T-helper 1 cell treated with Interleukin-12 subunit alpha and Interleukin-12 subunit beta and Interleukin-4 antibody, amounts not matched to agents 30 μg/mL and 1 μg/mL, for 36 hours (primary cell): ENCODE data around the gene ASAP2.
"Not testable (repeated sequence)": the region's sequence is repeated elsewhere in the genome, so short reads cannot be mapped to it uniquely, and the experiment has no call there.

Source experiments
- H3K27ac Mint-ChIP-seq: one replicate; pipeline ENCODE4 v1.8.0; 2021; ENCODE audit warnings: mild to moderate bottlenecking, mixed read lengths
- H3K27me3 Mint-ChIP-seq: one replicate; pipeline ENCODE4 v1.8.0; 2021; ENCODE audit warnings: low read depth, mixed read lengths
- H3K36me3 Mint-ChIP-seq: one replicate; pipeline ENCODE4 v1.8.0; 2021; ENCODE audit warnings: low read depth, mixed read lengths
- H3K4me1 Mint-ChIP-seq: one replicate; pipeline ENCODE4 v1.8.0; 2021; ENCODE audit warnings: low read depth, mixed read lengths
- H3K4me3 Mint-ChIP-seq: one replicate; pipeline ENCODE4 v1.8.0; 2021; ENCODE audit warnings: mild to moderate bottlenecking, moderate library complexity, mixed read lengths
- H3K9me3 Mint-ChIP-seq: one replicate; pipeline ENCODE4 v1.8.0; 2021; ENCODE audit warnings: mixed read lengths

The ASAP2 gene

GRCh38 chr2:9212661-9213411 is 6.2 kb downstream of the ASAP2 start:
- H3K4me3 Mint-ChIP-seq, result no peak overlapping the region
- H3K4me1 Mint-ChIP-seq, result peaks cover 3% of the 10 kb centered on the region
- peaks cover 44% of the 10 kb centered on the region for H3K27me3 Mint-ChIP-seq
- no peak overlapping the region for H3K27ac Mint-ChIP-seq
- no peaks in the 10 kb centered on the region for H3K9me3 Mint-ChIP-seq
- no peaks in the 10 kb centered on the region for H3K36me3 Mint-ChIP-seq

DNA sequence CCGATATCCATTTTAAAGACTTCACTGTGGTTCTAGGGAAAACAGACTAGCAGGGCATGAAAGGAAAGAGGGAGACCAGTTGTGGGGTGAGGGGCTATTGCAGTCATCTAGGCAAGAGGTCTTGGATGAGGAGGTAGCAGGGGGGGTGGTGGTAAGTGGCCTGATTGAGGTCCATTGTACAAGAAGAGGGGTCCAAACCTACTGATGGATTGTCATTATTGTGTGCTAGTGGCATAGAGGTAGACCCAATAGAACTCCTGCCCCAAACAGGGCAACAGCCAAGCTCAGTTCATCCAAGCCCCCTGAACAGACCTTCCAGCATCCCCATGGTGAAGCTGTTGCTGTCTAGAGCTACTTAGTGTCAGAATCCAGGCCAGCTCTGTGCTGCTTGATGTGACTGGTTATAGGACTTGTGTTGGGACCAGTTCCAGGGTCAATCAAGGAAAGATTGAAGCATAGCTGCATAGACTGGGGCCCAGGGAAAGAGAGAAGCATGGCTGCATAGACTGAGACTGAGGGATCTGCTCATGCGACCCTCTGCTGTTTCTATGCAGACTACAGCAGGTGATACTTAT is 7.0 kb downstream of the ASAP2 start:
- Mint-ChIP-seq H3K4me1 (no peaks in the 10 kb centered on the region), H3K36me3 (no peaks in the 10 kb centered on the region), H3K27ac (no peak overlapping the region)

GRCh38 chr2:9214873-9215272 is 8.3 kb downstream of the ASAP2 start:
- no peaks in the 10 kb centered on the region for H3K9me3 Mint-ChIP-seq
- no peak overlapping the region for H3K4me3 Mint-ChIP-seq
- no peak overlapping the region for H3K27ac Mint-ChIP-seq
- H3K27me3 Mint-ChIP-seq, result peaks cover 28% of the 10 kb centered on the region
- H3K4me1 Mint-ChIP-seq, result no peaks in the 10 kb centered on the region
- no peaks in the 10 kb centered on the region for H3K36me3 Mint-ChIP-seq

More for the DNA sequence above, 7.0 kb downstream of the ASAP2 start:
- Mint-ChIP-seq H3K9me3 (no peaks in the 10 kb centered on the region), H3K27me3 (peaks cover 36% of the 10 kb centered on the region), H3K4me3 (no peak overlapping the region)

DNA sequence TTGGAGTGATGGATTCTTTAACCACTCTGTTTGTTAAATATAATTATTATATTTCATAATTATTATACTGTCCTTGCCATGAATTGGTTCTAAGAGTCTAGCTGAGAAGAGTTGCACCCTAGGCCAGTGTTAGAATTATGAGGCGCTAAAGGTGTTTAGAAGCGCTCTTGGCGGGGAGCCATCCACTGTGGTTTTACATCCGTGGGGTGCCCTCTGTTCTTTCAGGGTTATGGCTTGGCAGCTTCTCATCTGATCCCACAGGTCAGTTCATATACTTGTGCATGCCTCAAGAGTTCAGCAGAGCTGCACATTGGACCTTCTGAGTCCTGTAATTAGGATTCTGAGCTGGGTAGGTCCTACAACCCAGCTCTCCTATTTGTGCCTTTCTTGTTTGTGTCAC is 9.1 kb downstream of the ASAP2 start:
- Mint-ChIP-seq H3K4me1 (no peaks in the 10 kb centered on the region), H3K27ac (no peak overlapping the region), H3K36me3 (no peaks in the 10 kb centered on the region), H3K9me3 (no peaks in the 10 kb centered on the region), H3K4me3 (no peak overlapping the region), H3K27me3 (peaks cover 27% of the 10 kb centered on the region)

DNA sequence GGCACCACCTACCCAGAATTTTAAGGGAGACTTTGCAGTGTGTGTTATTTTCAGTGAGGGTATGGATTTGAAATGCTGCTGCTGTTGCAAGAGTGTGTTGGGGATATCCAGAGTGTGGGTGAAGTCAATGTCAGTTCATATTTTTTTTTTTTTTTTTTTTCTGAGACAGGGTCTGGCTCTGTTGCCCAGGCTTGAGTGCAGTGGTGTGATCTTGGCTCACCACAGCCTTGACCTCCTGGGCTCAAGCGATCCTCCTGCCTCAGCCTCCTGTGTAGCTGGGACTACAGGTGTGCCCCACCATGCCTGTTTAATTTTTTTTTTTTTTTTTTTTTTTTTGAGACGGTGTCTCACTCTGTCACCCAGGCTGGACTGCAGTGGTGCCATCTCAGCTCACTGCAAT is 9.5 kb downstream of the ASAP2 start:
- not testable (repeated sequence) for H3K4me3 Mint-ChIP-seq, H3K4me1 Mint-ChIP-seq, H3K27ac Mint-ChIP-seq, H3K9me3 Mint-ChIP-seq, H3K36me3 Mint-ChIP-seq
- H3K27me3 Mint-ChIP-seq, result peaks cover 31% of the 10 kb centered on the region

DNA sequence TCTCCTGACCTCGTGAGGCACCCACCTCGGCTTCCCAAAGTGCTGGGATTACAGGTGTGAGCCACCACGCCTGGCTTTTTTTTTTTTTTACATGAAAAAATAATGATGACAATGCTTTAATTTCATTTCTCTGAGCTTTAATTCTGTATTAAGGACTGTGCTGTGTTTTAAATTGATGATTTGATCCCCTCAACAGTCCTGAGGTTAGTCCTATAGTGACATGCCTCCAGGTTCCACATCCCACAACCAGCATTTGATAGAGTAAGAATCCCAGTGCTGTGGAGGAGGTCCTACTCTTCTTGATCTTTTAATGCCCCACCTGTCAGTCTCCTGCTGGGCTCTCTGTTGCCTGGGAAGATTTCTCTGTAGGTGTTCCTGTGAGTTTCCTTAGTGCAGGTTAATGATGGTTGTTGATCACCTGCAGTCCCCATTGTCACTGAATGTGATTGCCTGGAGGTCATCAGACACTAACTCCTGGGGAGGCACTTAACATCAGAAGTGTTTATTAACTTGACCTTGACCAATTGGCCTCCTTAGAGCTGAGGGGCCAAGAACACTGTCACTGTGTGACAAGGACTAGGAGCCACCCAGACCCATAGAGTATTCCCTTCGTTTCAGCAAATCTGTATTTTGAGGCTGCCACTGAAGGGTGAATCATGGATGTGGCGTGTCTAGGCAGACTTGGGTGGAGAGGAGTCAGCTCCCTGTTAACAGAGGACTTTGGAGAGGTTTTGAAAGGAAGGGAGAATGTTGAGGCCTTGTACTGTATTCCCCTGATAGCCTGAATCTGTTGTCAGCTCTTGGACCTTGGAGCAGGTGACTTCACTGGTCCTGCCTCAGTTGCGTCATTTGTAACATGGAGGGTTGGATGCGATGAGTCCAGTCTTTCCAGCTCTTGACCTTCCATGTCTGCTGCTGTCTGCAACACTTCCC is 11.5 kb downstream of the ASAP2 start:
- no peaks in the 10 kb centered on the region for H3K36me3 Mint-ChIP-seq
- no peaks in the 10 kb centered on the region for H3K4me1 Mint-ChIP-seq
- H3K4me3 Mint-ChIP-seq, result no peak overlapping the region
- no peak overlapping the region for H3K27ac Mint-ChIP-seq
- peaks cover 22% of the 10 kb centered on the region for H3K27me3 Mint-ChIP-seq
- H3K9me3 Mint-ChIP-seq, result no peaks in the 10 kb centered on the region

- Mint-ChIP-seq H3K9me3 (no peaks in the 10 kb centered on the region), H3K36me3 (no peaks in the 10 kb centered on the region), H3K27ac (no peak overlapping the region), H3K27me3 (peaks cover 18% of the 10 kb centered on the region), H3K4me1 (no peaks in the 10 kb centered on the region), H3K4me3 (no peak overlapping the region)
These were observed 12.4 kb downstream of the ASAP2 start for GRCh38 chr2:9219027-9219445.

GRCh38 chr2:9220201-9220600 is 13.6 kb downstream of the ASAP2 start:
- Mint-ChIP-seq H3K4me1 (no peaks in the 10 kb centered on the region), H3K27ac (no peak overlapping the region), H3K9me3 (no peaks in the 10 kb centered on the region), H3K27me3 (peaks cover 18% of the 10 kb centered on the region), H3K36me3 (no peaks in the 10 kb centered on the region), H3K4me3 (no peak overlapping the region)

DNA sequence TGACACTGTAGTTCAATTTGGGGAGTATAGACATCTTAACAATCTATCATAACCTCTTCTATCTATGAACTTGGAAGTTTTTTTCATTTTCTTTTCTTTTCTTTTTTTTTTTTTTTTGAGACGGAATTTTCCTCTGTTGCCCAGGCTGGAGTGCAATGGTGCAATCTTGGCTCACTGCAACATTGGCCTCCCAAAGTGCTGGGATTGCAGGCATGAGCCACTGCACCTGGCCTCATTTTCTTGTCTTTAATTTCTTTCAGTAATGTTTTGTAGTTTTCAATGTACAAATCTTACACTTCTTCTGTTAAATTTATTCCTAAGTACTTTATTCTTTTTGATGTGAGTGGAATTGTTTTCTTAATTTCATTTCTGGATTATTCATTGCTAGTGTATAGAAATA is 14.6 kb downstream of the ASAP2 start:
- Mint-ChIP-seq H3K27ac (no peak overlapping the region), H3K27me3 (peaks cover 18% of the 10 kb centered on the region), H3K4me1 (no peaks in the 10 kb centered on the region), H3K4me3 (no peak overlapping the region), H3K9me3 (no peaks in the 10 kb centered on the region), H3K36me3 (no peaks in the 10 kb centered on the region)

- Mint-ChIP-seq H3K27ac (no peak overlapping the region), H3K4me1 (no peaks in the 10 kb centered on the region), H3K9me3 (no peaks in the 10 kb centered on the region), H3K4me3 (no peak overlapping the region), H3K36me3 (no peaks in the 10 kb centered on the region), H3K27me3 (peaks cover 14% of the 10 kb centered on the region)
These were observed 15.8 kb downstream of the ASAP2 start for GRCh38 chr2:9222239-9222892.

- Mint-ChIP-seq H3K27me3 (peaks cover 13% of the 10 kb centered on the region), H3K4me1 (no peaks in the 10 kb centered on the region), H3K36me3 (no peaks in the 10 kb centered on the region), H3K27ac (no peak overlapping the region), H3K4me3 (no peak overlapping the region), H3K9me3 (no peaks in the 10 kb centered on the region)
These were observed 16.3 kb downstream of the ASAP2 start for GRCh38 chr2:9222893-9223287.

DNA sequence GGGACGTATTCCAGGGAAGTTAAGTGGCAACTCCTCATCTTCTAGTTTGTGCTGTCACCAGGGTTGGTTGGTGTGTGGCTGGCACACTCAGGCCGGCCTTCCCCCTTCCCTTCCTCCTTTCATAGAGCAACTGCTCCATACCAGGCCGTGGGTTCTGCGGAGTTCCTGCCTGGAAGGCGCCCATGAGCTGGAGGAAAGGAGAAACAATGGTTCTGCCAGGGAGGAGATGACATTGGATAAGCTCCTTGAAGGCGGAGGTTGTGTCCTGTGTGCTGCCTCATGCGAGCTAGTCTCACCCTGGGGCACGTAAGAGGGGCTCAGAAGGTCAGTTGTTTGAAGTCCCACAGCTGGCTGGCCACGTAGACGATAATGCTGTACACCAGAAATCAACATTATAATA is 19.2 kb downstream of the ASAP2 start:
- no peaks in the 10 kb centered on the region for H3K9me3 Mint-ChIP-seq
- no peaks in the 10 kb centered on the region for H3K36me3 Mint-ChIP-seq
- H3K4me1 Mint-ChIP-seq, result no peaks in the 10 kb centered on the region
- no peak overlapping the region for H3K4me3 Mint-ChIP-seq
- H3K27me3 Mint-ChIP-seq, result peaks cover 13% of the 10 kb centered on the region
- H3K27ac Mint-ChIP-seq, result no peak overlapping the region

DNA sequence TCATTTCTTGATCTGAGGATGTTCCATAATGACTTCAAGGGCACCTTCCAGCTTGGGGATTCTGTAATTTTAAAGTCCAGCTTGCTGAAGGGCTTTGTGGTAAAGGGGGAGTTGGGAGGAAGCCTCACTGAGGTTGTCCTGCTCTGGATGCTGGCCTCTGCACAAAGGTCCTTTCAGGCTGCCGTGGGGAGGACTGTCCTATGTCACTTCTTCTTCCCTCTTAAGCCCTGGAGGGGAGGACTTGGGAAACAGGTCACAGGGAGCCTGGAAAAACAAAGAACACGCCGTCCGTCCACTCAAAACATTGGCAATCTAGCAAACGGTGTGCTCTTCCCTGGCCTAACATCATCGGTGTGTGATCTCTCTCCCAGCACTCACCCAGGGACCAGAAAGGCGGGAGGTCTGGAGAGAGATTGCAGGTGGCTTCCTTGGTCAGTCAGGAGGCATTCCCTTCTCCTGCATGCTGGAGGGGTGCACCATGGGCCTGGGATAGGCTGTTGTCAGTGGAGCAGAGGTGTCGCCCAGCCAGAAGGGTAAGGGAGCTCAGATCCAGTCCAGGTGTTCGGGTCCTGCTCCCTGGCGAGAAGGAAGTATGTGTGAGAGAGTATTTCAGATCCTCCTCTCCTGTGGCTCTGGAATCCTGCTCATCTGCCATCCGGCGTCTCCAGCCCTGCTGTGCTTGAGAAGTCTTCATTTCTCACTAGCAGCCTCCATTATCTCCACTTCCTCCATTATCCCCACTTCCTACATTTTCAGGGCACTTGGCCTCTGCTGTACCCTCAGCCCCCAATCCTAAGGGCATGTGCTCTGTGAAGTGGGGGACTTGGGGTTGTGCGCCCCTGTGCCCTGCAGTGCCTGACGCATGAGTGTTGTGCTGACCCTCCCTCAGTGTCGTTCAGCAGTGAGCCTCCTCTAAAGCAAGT is 20.1 kb downstream of the ASAP2 start:
- Mint-ChIP-seq H3K4me1 (no peaks in the 10 kb centered on the region), H3K9me3 (no peaks in the 10 kb centered on the region), H3K36me3 (no peaks in the 10 kb centered on the region), H3K27ac (no peak overlapping the region), H3K4me3 (no peak overlapping the region), H3K27me3 (peaks cover 8% of the 10 kb centered on the region)
